ENCODE data around the gene MINDY3. TPM values are rescaled to one million over a fixed set of nuclear protein-coding genes. Genes with fewer than 3 reads are reported as not detected.

The MINDY3 gene
- total RNA-seq, 2 donors from 2014 or later: 23.3 to 30.5 TPM

Other genes with a start within 250 kb of the MINDY3 start
- 10 to 100 TPM; 10.3 to 11.2 TPM for gene ITGA8, start 140.6 kb downstream of the MINDY3 start, total RNA-seq